GM13976 (cell line): ENCODE data around the gene MRPL39.

Experiments
- DNase-seq: peaks from one replicate; pipeline ENCODE4 v3.0.0; 2012; ENCODE audit warnings: low spot score
- in situ Hi-C: fragments of 300-500 bp; cut with MboI; formaldehyde crosslinking; loops from one replicate; pipeline ENCODE4 v1.12.0; 2022; ENCODE audit warnings: low sequenced_read_pairs, mixed read lengths, inconsistent platforms; ENCODE audit not compliant: unreplicated experiment
- TF ChIP-seq, protein P1 (sequence below): IDR thresholded peaks from 2 replicates; pipeline ENCODE4 v1.5.1; 2012; ENCODE audit warnings: borderline replicate concordance, mild to moderate bottlenecking; ENCODE audit not compliant: insufficient read depth; ENCODE audit errors: extremely low read depth, missing control alignments, control extremely low read depth

The MRPL39 gene

DNA sequence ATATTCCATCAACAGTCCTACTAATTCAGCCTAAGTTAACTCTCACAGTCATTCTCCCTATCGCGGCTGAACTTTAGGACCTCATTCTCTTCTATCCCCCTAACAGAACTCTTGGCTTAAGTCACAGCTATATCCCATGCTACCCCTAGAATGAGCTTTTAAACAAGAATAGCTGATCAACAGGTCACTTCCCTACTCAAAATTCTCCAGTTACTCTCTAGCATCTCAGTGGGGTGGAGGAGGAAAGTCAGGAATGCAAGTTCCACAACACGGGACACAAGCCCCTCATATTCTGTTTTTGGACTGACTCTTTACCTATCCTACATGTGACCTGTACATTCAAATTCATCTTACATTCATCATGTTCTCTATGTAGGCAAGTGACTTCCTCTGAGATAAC, 21.0 kb downstream of the MRPL39 start:
- DNase-seq, result no peak
- in situ Hi-C loops, result no loop called here
- TF ChIP-seq, protein P1, sequence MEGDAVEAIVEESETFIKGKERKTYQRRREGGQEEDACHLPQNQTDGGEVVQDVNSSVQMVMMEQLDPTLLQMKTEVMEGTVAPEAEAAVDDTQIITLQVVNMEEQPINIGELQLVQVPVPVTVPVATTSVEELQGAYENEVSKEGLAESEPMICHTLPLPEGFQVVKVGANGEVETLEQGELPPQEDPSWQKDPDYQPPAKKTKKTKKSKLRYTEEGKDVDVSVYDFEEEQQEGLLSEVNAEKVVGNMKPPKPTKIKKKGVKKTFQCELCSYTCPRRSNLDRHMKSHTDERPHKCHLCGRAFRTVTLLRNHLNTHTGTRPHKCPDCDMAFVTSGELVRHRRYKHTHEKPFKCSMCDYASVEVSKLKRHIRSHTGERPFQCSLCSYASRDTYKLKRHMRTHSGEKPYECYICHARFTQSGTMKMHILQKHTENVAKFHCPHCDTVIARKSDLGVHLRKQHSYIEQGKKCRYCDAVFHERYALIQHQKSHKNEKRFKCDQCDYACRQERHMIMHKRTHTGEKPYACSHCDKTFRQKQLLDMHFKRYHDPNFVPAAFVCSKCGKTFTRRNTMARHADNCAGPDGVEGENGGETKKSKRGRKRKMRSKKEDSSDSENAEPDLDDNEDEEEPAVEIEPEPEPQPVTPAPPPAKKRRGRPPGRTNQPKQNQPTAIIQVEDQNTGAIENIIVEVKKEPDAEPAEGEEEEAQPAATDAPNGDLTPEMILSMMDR, result no peak

DNA sequence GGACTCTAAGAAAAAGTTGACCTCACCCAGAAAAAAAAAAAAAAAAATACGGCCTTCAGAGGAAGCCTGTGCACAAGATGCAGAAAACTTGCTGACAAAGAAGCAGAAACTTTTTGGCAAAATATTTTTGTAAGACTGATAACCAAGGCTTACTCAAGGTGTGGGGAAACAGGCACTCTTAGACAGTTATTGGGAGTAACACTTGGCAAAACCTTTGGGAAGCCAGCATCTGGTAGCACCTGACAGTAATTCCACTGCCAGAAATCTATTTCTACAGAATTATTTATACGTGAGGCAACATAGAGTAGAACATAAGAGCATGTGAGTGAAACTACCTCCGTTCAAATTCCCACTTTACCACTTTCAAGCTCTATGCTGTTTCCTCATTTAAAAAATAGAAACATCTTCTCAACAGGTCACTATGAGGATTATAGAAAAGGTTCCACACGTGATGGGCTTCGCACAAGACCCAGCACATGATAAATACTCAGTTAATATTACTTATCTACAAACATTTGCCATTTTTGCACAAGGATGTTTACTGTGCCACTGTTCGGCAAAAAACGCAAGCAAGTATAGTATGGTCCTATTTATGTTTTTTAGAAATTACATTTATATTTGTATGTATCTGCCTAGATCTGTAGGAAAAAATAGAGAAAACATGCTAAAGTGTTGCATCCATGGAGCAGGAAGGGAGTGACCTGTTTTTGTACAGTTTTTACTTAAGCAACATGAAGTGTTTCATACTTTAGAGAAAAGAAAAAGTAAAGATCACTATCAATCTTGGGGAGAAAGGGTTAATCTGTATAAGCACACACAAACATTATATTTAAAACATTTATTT, 22.2 kb downstream of the MRPL39 start:
- in situ Hi-C loops, result no loop called here

DNA sequence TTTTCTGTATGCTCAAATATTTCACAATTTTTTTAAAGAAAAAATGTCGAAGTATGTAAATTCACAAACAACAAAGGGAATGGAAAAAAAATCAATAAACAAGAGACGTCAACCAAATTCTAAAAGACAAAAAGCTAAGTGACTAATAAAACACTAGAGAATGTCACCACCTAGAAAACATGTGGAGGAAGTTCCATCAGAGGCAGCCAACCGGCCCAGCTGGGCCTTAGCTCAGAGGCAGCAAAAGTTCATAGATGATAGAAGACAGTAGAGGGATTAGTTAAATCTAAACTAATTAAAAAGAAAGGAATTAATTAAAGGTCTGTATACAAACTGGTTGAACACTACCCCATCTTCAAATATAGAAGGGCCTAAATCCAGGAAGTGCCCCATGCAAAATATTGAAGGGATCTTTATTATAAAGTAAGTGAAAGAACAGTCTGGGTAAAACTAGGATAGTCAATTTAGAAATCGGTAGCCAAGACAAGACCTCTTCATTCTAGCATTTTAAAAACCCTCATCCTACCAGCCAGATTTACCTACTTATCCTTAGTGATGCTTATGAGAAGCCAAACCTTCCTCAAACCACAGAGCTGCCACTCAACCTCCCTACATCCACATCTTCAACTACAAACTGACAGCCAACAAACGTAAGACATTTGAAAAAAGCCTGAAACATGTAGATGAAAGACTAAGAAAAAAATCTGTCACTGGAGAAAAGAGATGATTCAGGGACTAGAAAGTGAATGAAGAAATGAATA, 23.7 kb downstream of the MRPL39 start:
- in situ Hi-C loops, result no loop called here
- no peak for DNase-seq
- TF ChIP-seq, protein P1, result no peak

More for the DNA sequence above, 22.2 kb downstream of the MRPL39 start:
- no peak for DNase-seq
- TF ChIP-seq, protein P1, result no peak

DNA sequence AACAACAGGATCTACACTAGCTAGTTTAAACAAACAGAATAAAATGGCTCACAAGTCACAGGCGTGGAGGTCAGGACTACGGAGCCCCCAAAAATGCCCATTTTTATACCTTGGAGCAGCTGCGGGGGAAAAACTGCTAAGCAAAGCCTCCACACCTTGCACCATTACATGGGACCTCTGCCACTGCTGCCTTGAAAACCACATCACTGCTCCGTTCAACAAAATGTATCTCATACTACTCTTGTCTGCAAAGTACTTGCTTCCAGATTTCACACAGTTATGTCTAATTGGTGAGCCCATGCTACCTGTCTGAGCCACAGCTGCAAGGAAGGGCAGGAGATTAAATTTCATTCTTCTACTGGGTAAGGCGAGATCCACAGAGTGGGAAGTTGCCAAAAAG, 24.4 kb downstream of the MRPL39 start:
- TF ChIP-seq, protein P1, result no peak
- DNase-seq, result no peak
- in situ Hi-C loops, result no loop called here

DNA sequence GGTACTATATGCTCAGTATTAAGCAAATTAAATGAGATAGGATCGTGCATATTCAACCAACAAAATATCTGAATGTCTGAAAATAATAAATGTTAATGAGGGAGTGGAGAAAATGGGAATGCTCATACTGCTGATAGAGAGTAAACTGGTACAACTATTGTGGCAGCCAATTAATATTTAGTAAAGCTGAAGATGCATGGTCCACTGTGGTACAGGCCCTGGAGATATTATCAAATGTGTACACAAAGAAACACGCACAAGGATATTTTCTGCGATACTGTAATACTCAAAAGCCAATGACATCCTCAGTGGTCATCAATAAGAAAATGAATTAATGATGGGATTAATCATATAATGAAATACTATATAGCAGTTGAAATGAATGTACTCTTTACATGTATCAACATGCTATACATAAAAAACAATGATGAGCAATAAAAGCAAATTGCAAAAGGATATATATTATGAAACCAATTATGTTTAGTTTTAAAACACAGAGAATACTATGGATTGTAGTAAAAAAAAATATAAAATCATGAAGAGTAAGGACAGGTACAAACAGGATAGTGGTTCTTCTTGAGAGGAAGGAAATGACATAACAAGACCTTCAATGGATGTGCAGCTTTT, 25.0 kb downstream of the MRPL39 start:
- no peak for DNase-seq
- TF ChIP-seq, protein P1, result no peak
- in situ Hi-C loops, result no loop called here

DNA sequence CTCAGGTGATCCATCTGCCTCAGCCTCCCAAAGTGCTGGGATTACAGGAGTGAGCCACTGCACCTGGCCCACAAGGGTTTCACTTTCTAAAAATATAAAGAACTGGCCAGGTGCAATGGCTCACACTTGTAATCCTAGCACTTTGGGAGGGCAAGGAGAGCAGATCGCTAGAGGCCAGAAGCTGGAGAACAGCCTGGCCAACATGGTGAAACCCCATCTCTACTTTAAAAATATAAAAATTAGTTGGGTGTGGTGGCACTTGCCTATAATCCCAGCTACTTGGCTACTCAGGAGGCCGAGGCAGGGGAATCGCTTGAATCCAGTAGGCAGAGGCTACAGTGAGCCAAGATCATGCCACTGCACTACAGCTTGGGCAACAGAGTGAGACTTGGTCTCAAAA, 25.7 kb downstream of the MRPL39 start:
- TF ChIP-seq, protein P1, result no peak
- in situ Hi-C loops, result no loop called here
- no peak for DNase-seq
